ENCODE data around the gene TPTE2. TPM values are rescaled to one million over a fixed set of nuclear protein-coding genes. Genes with fewer than 3 reads are reported as not detected.

The TPTE2 gene
- total RNA-seq, 2 donors from 2014 or later: 1.1 TPM; not detected in 1

- no peak for DNase-seq (ENCODE audit: low spot score)
- Histone ChIP-seq H3K4me3 (no peak overlapping the region), H3K27me3 (replicated peaks; ENCODE audit: insufficient read depth) (no peaks in the 10 kb centered on the region), H3K4me1 (replicated peaks) (no peaks in the 10 kb centered on the region), H3K27ac (no peak overlapping the region), H3K9me3 (no peaks in the 10 kb centered on the region), H3K36me3 (no peaks in the 10 kb centered on the region)
- intact Hi-C loops (cut with DNase I): no loop called here
- WGBS: 80% methylated on average over 1 of the region's 1 CpG
- TF ChIP-seq CTCF (IDR thresholded peaks at IDR 0.05) (no peak), POLR2A (IDR thresholded peaks at IDR 0.05) (no peak), POLR2AphosphoS5 (IDR thresholded peaks at IDR 0.05) (no peak)
Measured at GRCh38 chr13:19592657-19593180, 31.4 kb upstream of the TPTE2 start.

- Histone ChIP-seq H3K9me3 (no peaks in the 10 kb centered on the region), H3K27ac (no peak overlapping the region), H3K4me3 (no peak overlapping the region), H3K27me3 (replicated peaks; ENCODE audit: insufficient read depth) (no peaks in the 10 kb centered on the region), H3K36me3 (no peaks in the 10 kb centered on the region), H3K4me1 (replicated peaks) (no peaks in the 10 kb centered on the region)
- DNase-seq (ENCODE audit: low spot score): no peak
- 87% methylated on average over 7 of the region's 7 CpGs for WGBS
- TF ChIP-seq POLR2AphosphoS5 (IDR thresholded peaks at IDR 0.05) (no peak), CTCF (IDR thresholded peaks at IDR 0.05) (no peak), POLR2A (IDR thresholded peaks at IDR 0.05) (no peak)
- intact Hi-C loops (cut with DNase I): no loop called here
Measured at GRCh38 chr13:19591864-19592263, 30.5 kb upstream of the TPTE2 start.

GRCh38 chr13:19590423-19590822, 29.1 kb upstream of the TPTE2 start:
- 82% methylated on average over 5 of the region's 5 CpGs for WGBS
- DNase-seq (ENCODE audit: low spot score): no peak

GRCh38 chr13:19589312-19589711, 28.0 kb upstream of the TPTE2 start:
- Histone ChIP-seq H3K27ac (no peak overlapping the region), H3K4me1 (replicated peaks) (no peaks in the 10 kb centered on the region), H3K9me3 (no peaks in the 10 kb centered on the region), H3K27me3 (replicated peaks; ENCODE audit: insufficient read depth) (no peaks in the 10 kb centered on the region), H3K4me3 (no peak overlapping the region), H3K36me3 (no peaks in the 10 kb centered on the region)
- intact Hi-C loops (cut with DNase I): no loop called here
- DNase-seq (ENCODE audit: low spot score): no peak
- 84% methylated on average over 2 of the region's 2 CpGs for WGBS
- TF ChIP-seq POLR2A (IDR thresholded peaks at IDR 0.05) (no peak), CTCF (IDR thresholded peaks at IDR 0.05) (no peak), POLR2AphosphoS5 (IDR thresholded peaks at IDR 0.05) (no peak)

More at GRCh38 chr13:19590423-19590822, 29.1 kb upstream of the TPTE2 start:
- H3K27me3 ChIP-seq (replicated peaks; ENCODE audit: insufficient read depth): no peaks in the 10 kb centered on the region
- H3K9me3 ChIP-seq: no peaks in the 10 kb centered on the region
- intact Hi-C loops (cut with DNase I): no loop called here
- TF ChIP-seq CTCF (IDR thresholded peaks at IDR 0.05) (no peak), POLR2AphosphoS5 (IDR thresholded peaks at IDR 0.05) (no peak), POLR2A (IDR thresholded peaks at IDR 0.05) (no peak)
- H3K4me1 ChIP-seq (replicated peaks): no peaks in the 10 kb centered on the region
- H3K36me3 ChIP-seq: no peaks in the 10 kb centered on the region
- no peak overlapping the region for H3K27ac ChIP-seq
- no peak overlapping the region for H3K4me3 ChIP-seq

GRCh38 chr13:19587635-19588300, 26.4 kb upstream of the TPTE2 start:
- no peak overlapping the region for H3K4me3 ChIP-seq

More at GRCh38 chr13:19587635-19588300, 26.4 kb upstream of the TPTE2 start:
- intact Hi-C loops (cut with DNase I): no loop called here
- WGBS: 71% methylated on average over 9 of the region's 9 CpGs
- no peaks in the 10 kb centered on the region for H3K36me3 ChIP-seq
- H3K4me1 ChIP-seq (replicated peaks): no peaks in the 10 kb centered on the region
- no peaks in the 10 kb centered on the region for H3K27me3 ChIP-seq (replicated peaks; ENCODE audit: insufficient read depth)
- H3K27ac ChIP-seq: no peak overlapping the region
- no peaks in the 10 kb centered on the region for H3K9me3 ChIP-seq
- DNase-seq (ENCODE audit: low spot score): no peak
- TF ChIP-seq CTCF (IDR thresholded peaks at IDR 0.05) (peak in 2 of 4 experiments; percentile 11 to 22), POLR2AphosphoS5 (IDR thresholded peaks at IDR 0.05) (no peak)

All from prostate gland (tissue), 2 donors.